GM10266 (cell line): Measurements from ENCODE around the gene DYRK3.

Experiments used
- DNase-seq: peaks from one replicate; pipeline ENCODE4 v3.0.0; 2012; ENCODE audit errors: extremely low spot score
- CTCF ChIP-seq: IDR thresholded peaks from 2 replicates; pipeline ENCODE4 v1.5.1; 2012; ENCODE audit warnings: mild to moderate bottlenecking, low read depth; ENCODE audit not compliant: control insufficient read depth, insufficient read depth; ENCODE audit errors: missing control alignments

DYRK3 gene

GRCh38 chr1:206646504-206646903 lies 11.2 kb downstream of the DYRK3 start:
- TF ChIP-seq CTCF: no peak
- DNase-seq: no peak

- no peak for DNase-seq
- no peak for TF ChIP-seq CTCF
These were observed 11.9 kb downstream of the DYRK3 start for GRCh38 chr1:206647224-206647623.

GRCh38 chr1:206649261-206649921 lies 14.1 kb downstream of the DYRK3 start:
- DNase-seq: no peak
- TF ChIP-seq CTCF: no peak

DNA sequence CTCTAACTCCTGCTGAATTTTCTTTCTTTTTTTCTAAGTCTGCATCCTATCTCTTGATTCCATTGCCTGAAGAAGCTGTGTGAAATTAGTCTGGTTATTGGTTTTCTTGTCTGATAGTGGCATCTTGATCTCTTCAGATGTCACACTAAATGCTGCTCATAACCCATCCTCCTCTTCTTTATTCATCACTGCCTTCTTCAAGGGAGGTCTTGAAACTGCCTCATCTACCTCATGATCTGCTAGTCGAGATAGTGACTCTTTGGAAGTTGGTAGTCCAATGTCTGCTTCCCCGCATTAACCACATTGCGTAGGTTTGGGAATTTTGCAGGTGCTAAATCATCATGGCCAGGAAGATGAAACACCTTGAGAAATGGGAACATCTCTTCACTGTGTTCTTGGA lies 15.7 kb downstream of the DYRK3 start:
- TF ChIP-seq CTCF: no peak
- no peak for DNase-seq

DNA sequence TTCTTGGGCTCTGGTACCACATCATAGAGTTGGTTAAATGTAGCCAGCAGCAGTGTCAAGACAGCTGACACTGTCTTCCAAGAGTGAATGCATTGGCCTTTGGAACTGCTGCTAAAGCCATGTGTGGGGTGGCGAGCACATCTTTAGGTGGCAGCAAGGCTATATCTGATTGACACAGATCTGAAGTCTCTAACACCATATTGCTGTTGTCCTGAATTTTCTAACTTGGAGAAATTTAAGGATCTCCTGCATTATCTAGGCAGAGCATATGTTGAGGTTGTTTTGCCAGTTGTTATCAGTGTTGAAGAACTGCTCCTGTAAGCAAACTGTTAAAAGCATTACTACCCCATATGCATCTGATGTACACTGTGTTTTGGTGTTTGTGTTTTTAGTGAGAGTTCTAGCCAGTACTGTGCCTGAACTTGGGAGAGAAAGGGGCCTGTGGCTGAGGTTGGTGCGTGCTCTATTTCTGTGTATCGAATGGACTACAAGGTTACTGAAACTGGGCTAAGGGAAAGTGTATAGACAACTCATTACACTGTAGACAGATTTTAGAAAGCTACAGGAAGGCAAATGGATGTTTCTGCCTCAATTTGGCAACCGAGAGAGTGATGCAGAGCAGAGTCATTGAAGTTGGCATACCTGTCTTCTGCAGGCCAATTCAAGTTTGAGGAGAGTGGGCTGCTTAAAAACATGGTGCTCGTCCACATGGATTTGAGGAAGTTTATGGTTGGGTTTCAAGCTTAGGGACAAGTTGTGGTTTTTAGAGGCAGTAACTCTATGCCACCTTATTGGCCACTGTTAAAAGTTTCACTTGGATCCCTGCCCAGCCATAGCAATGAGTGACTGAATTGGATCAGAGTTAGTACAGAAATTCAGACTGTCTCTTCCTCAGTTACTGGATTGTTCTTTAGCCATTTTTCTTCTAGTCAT lies 16.9 kb downstream of the DYRK3 start:
- no peak for DNase-seq
- TF ChIP-seq CTCF: no peak

DNA sequence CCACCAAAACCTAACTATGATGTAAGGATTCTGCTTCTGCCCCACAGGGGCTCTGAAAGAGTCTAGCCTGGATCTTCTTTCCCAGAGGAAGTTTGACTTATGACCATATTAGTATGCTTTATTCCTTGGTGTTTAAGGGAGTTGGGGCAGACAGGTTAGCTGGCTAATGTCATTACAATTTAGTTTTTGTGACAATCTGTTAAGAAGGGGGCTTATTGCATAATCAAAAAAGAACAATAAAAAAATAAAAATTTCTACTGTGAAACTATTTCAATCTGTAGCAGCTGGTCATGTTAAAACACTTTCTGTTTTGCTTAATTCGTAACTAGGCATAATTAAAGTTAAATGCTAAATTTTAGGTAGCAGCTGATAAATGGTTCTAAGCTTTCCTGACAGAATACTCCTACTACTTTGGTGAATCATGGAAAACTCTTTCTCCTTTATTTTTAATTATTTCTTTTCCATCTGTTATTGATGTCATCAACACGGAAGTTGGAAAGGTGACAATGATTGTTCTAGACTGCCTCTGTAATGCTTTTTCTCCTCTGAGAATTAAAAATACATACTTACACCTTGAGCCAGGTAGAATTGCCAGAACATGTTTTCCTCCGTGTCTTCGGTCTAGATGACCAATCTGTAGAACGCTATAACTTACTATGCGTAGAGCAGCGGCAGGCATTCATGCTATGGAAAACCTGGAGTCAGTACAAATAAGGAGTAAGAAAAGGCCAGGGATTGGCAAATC lies 18.6 kb downstream of the DYRK3 start:
- no peak for DNase-seq
- TF ChIP-seq CTCF: no peak

- DNase-seq: no peak
- no peak for TF ChIP-seq CTCF
These were observed 19.5 kb downstream of the DYRK3 start for GRCh38 chr1:206654828-206655227.
